ENCODE results near the gene AP3S2. TPM values are rescaled to one million over a fixed set of nuclear protein-coding genes. Genes with fewer than 3 reads are reported as not detected.

The AP3S2 gene
- polyA plus RNA-seq, 1 donor (not counting 4 experiments of a cell fraction or from before 2014, with no cell fraction given) = 34.6 TPM

GRCh38 chr15:89904519-89904918 lies 10.7 kb upstream of the AP3S2 start:
- Histone ChIP-seq H3K4me2 (ENCODE audit: control insufficient read depth, extremely low read depth, insufficient read depth, low read depth, low read length) (no peak overlapping the region), H3K9me1 (ENCODE audit: control insufficient read depth, extremely low read depth, insufficient read depth, low read length) (no peaks in the 10 kb centered on the region), H3K79me2 (ENCODE audit: control insufficient read depth, insufficient read depth, low read length) (no peaks in the 10 kb centered on the region), H3K9ac (ENCODE audit: control insufficient read depth, extremely low read depth, insufficient read depth, low read length) (no peak overlapping the region), H3K27ac (ENCODE audit: control insufficient read depth, insufficient read depth, low read length) (no peak overlapping the region), H3K4me3 (ENCODE audit: control insufficient read depth in 2 of 3, extremely low read depth in 1 of 3, insufficient read depth in 2 of 3, low read depth in 1 of 3, low read length in 3 of 3) (no peak overlapping the region), H3K36me3 (ENCODE audit: control insufficient read depth in 2 of 2, extremely low read depth in 1 of 2, insufficient read depth in 2 of 2, low read length in 2 of 2) (peaks cover 5 to 10% of the 10 kb centered on the region in 2 experiments), H4K20me1 (ENCODE audit: control insufficient read depth, extremely low read depth, insufficient read depth, low read length) (no peaks in the 10 kb centered on the region), H3K27me3 (ENCODE audit: control insufficient read depth, extremely low read depth, insufficient read depth, low read length) (no peaks in the 10 kb centered on the region), H3K9me3 (ENCODE audit: control insufficient read depth, low read depth, low read length) (no peaks in the 10 kb centered on the region), H2AFZ (ENCODE audit: control insufficient read depth, low read length) (no peak overlapping the region), H3K4me1 (ENCODE audit: control insufficient read depth, extremely low read depth, insufficient read depth, low read length) (no peaks in the 10 kb centered on the region)
- TF ChIP-seq EZH2 (IDR thresholded peaks at IDR 0.05; ENCODE audit: low read length) = no peak
- no peak for TF ChIP-seq CTCF (optimal IDR thresholded peaks at IDR 0.05 in 1 of 3, IDR thresholded peaks at IDR 0.05 in 1 of 3, conservative IDR thresholded peaks at IDR 0.05 in 1 of 3; ENCODE audit: extremely low read depth in 1 of 3, insufficient read depth in 2 of 3, low read length in 3 of 3)
- dilution Hi-C loops (cut with MboI; ENCODE audit: extremely low pct_ligation_motif_present, low sequenced_read_pairs) = no loop called here
- no peak for DNase-seq (ENCODE audit: low read depth, low spot score)
- no peak for FAIRE-seq

GRCh38 chr15:89903858-89904130 lies 10.0 kb upstream of the AP3S2 start:
- Histone ChIP-seq H2AFZ (ENCODE audit: control insufficient read depth, low read length) (no peak overlapping the region), H3K4me1 (ENCODE audit: control insufficient read depth, extremely low read depth, insufficient read depth, low read length) (no peaks in the 10 kb centered on the region), H3K27me3 (ENCODE audit: control insufficient read depth, extremely low read depth, insufficient read depth, low read length) (no peaks in the 10 kb centered on the region), H3K9me1 (ENCODE audit: control insufficient read depth, extremely low read depth, insufficient read depth, low read length) (no peaks in the 10 kb centered on the region), H3K4me3 (ENCODE audit: control insufficient read depth in 2 of 3, extremely low read depth in 1 of 3, insufficient read depth in 2 of 3, low read depth in 1 of 3, low read length in 3 of 3) (no peak overlapping the region), H3K9ac (ENCODE audit: control insufficient read depth, extremely low read depth, insufficient read depth, low read length) (no peak overlapping the region), H3K36me3 (ENCODE audit: control insufficient read depth in 2 of 2, extremely low read depth in 1 of 2, insufficient read depth in 2 of 2, low read length in 2 of 2) (peaks cover 5 to 10% of the 10 kb centered on the region in 2 experiments), H3K9me3 (ENCODE audit: control insufficient read depth, low read depth, low read length) (no peaks in the 10 kb centered on the region), H3K27ac (ENCODE audit: control insufficient read depth, insufficient read depth, low read length) (no peak overlapping the region), H3K79me2 (ENCODE audit: control insufficient read depth, insufficient read depth, low read length) (no peaks in the 10 kb centered on the region), H4K20me1 (ENCODE audit: control insufficient read depth, extremely low read depth, insufficient read depth, low read length) (no peaks in the 10 kb centered on the region), H3K4me2 (ENCODE audit: control insufficient read depth, extremely low read depth, insufficient read depth, low read depth, low read length) (no peak overlapping the region)
- TF ChIP-seq CTCF (optimal IDR thresholded peaks at IDR 0.05 in 1 of 3, IDR thresholded peaks at IDR 0.05 in 1 of 3, conservative IDR thresholded peaks at IDR 0.05 in 1 of 3; ENCODE audit: extremely low read depth in 1 of 3, insufficient read depth in 2 of 3, low read length in 3 of 3) (no peak), EZH2 (IDR thresholded peaks at IDR 0.05; ENCODE audit: low read length) (no peak)
- dilution Hi-C loops (cut with MboI; ENCODE audit: extremely low pct_ligation_motif_present, low sequenced_read_pairs) = no loop called here
- FAIRE-seq = no peak
- DNase-seq (ENCODE audit: low read depth, low spot score) = no peak
